ENCODE results near the gene CCDC171. TPM values are rescaled to one million over a fixed set of nuclear protein-coding genes. Genes with fewer than 3 reads are reported as not detected.

The CCDC171 gene
- 0.89 TPM for total RNA-seq (2013)
- polyA plus RNA-seq, result under 1 TPM; 0.08 to 0.17 (median 0.10) TPM
- 0.14 and 0.64 TPM in 2 replicates for polyA minus RNA-seq
- 0.66 to 7.2 (median 2.0) reads per million in 11 experiments for total RNA-seq

DNA sequence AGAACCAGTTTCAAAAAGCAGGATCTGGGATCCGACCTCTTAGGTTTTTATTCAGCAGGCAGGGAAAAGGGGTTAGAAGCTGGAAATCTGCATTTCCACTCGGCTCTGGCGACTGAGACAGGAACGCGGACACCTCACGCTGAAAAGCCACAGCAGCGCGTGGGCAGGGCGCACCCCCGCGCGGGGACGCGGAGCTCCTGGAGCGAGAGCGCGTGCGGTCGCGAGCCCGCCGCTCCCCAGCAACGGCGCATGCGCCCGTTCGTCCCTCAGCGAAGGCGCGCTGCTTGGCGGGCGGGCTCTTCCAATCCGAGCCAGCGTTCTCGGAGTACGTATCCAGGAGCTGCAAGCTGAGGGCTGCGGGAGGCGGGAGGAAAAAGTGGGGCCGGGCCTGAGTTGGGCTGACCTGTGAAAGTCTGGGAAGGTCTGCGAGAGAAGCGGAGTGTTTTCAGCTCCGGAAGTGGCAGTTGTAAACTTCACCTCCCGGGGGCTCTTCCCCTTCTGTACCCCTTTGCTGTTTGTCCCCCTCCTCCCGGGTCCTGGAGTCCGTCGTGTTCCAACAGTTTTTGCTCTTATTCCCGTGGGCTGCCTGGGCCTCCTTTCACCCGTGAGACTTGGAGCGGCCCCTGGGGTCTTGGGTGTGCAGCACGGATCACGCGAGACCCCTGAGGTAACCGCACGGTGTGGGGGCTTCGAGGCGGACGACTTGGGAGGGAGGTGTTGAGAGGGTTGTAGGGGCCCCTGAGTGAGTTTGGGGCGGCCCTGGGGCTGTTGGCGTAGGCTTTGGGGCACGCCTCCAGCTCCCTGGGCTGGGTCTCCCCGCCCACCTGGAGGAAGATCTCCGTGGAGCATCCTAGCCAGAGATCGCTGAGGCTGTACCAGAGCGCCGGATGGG is at the start of gene CCDC171:
Gene CCDC171 (plus strand): TSS at position 408 of the 892 bp plus-strand sequence. CDS start 11,046 bp downstream, outside the sequence.
- Mint-ChIP-seq H3K36me3 (no peaks in the 10 kb centered on the region), H3K27ac (peak within 1 kb of the TSS in 5 of 7 donors; percentile 53 to 88 (median 62)), H3K9me3 (peaks cover 0 to 4% (median 0%) of the 10 kb centered on the region in 7 donors), H3K4me3 (peak within 1 kb of the TSS; percentile 92 to 95), H3K27me3 (ENCODE audit: low read depth in 3 of 3) (peaks cover 1 to 13% (median 10%) of the 10 kb centered on the region in 3 donors), H3K4me1 (peaks cover 23% of the 10 kb centered on the region)
- Histone ChIP-seq H3K4me1 (ENCODE audit: control insufficient read depth in 1 of 2, insufficient read depth in 2 of 2, low read length in 2 of 2) (peaks cover 18 to 25% of the 10 kb centered on the region in 2 donors), H3K79me2 (ENCODE audit: insufficient read depth, low read length) (no peaks in the 10 kb centered on the region), H3K27me3 (ENCODE audit: control insufficient read depth in 2 of 2, insufficient read depth in 2 of 2, low read length in 2 of 2) (peaks cover 0 to 4% of the 10 kb centered on the region in 2 donors), H3K4me3 (replicated peaks in 1 of 3; ENCODE audit: low read depth in 2 of 3, low read length in 3 of 3) (peak within 1 kb of the TSS; percentile 68 to 87 (median 71)), H4K20me1 (ENCODE audit: insufficient read depth, low read length) (no peaks in the 10 kb centered on the region), H3K9me3 (replicated peaks in 1 of 2; ENCODE audit: control insufficient read depth in 1 of 2, insufficient read depth in 1 of 2, low read length in 2 of 2) (no peaks in the 10 kb centered on the region), H3K9ac (ENCODE audit: insufficient read depth, low read length, poor library complexity, severe bottlenecking) (peak within 1 kb of the TSS; percentile 58), H3K4me2 (replicated peaks; ENCODE audit: extremely low read depth, low read length, poor library complexity, severe bottlenecking) (peak within 1 kb of the TSS; percentile 100), H2AFZ (ENCODE audit: insufficient read depth, low read depth, low read length, poor library complexity, severe bottlenecking) (peak within 1 kb of the TSS; percentile 99), H3K36me3 (replicated peaks in 1 of 2; ENCODE audit: control insufficient read depth in 1 of 2, insufficient read depth in 2 of 2, low read length in 2 of 2) (no peaks in the 10 kb centered on the region), H3K27ac (ENCODE audit: low read depth in 1 of 2, low read length in 2 of 2) (peak within 1 kb of the TSS in 1 of 2 donors; percentile 56)
- TF ChIP-seq, protein P1, sequence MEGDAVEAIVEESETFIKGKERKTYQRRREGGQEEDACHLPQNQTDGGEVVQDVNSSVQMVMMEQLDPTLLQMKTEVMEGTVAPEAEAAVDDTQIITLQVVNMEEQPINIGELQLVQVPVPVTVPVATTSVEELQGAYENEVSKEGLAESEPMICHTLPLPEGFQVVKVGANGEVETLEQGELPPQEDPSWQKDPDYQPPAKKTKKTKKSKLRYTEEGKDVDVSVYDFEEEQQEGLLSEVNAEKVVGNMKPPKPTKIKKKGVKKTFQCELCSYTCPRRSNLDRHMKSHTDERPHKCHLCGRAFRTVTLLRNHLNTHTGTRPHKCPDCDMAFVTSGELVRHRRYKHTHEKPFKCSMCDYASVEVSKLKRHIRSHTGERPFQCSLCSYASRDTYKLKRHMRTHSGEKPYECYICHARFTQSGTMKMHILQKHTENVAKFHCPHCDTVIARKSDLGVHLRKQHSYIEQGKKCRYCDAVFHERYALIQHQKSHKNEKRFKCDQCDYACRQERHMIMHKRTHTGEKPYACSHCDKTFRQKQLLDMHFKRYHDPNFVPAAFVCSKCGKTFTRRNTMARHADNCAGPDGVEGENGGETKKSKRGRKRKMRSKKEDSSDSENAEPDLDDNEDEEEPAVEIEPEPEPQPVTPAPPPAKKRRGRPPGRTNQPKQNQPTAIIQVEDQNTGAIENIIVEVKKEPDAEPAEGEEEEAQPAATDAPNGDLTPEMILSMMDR (IDR thresholded peaks at IDR 0.05), result no peak
- peak; percentile 85 to 88 (median 85) for DNase-seq
- under 1% methylated on average over 61 of the region's 65 CpGs for WGBS (ENCODE audit: insufficient coverage)
- intact Hi-C loops (cut with micrococcal nuclease), result loop anchor here (5.0 to 10.0 kb wide), 2 partner anchors 41 to 62 kb away; partner anchors contain the start of gene PSIP1 (in 2 of the 2)

DNA sequence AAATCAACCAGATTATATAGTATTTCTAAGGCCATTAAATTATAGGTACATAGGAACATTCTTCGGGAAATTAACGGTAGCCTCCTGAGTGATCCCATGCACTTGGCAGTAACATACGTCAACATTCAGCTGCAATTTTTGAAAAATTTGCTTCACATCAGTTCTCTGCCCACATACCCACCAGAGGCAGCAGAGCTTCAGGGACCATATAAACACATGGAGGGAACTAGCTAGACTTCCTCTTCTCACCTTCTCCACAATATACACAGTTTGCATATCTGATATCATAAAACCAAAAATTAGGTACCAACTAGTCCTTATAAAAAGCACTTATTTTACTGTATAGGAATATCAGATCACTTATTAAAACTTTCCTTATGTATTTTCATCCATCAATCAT is 46.9 kb upstream of the CCDC171 start:
- Histone ChIP-seq H3K27me3 (ENCODE audit: control insufficient read depth in 2 of 2, insufficient read depth in 2 of 2, low read length in 2 of 2) (no peaks in the 10 kb centered on the region), H3K27ac (ENCODE audit: low read depth in 1 of 2, low read length in 2 of 2) (no peak overlapping the region), H3K4me1 (ENCODE audit: control insufficient read depth in 1 of 2, insufficient read depth in 2 of 2, low read length in 2 of 2) (peaks cover 3 to 10% of the 10 kb centered on the region in 2 donors), H2AFZ (ENCODE audit: insufficient read depth, low read depth, low read length, poor library complexity, severe bottlenecking) (no peak overlapping the region), H3K9me3 (replicated peaks in 1 of 2; ENCODE audit: control insufficient read depth in 1 of 2, insufficient read depth in 1 of 2, low read length in 2 of 2) (no peaks in the 10 kb centered on the region), H3K79me2 (ENCODE audit: insufficient read depth, low read length) (peaks cover 62% of the 10 kb centered on the region), H3K4me2 (replicated peaks; ENCODE audit: extremely low read depth, low read length, poor library complexity, severe bottlenecking) (no peak overlapping the region), H3K9ac (ENCODE audit: insufficient read depth, low read length, poor library complexity, severe bottlenecking) (no peak overlapping the region), H3K36me3 (replicated peaks in 1 of 2; ENCODE audit: control insufficient read depth in 1 of 2, insufficient read depth in 2 of 2, low read length in 2 of 2) (peaks cover 27 to 63% of the 10 kb centered on the region in 2 donors), H4K20me1 (ENCODE audit: insufficient read depth, low read length) (peaks cover 7% of the 10 kb centered on the region), H3K4me3 (replicated peaks in 1 of 3; ENCODE audit: low read depth in 2 of 3, low read length in 3 of 3) (no peak overlapping the region)
- intact Hi-C loops (cut with micrococcal nuclease), result loop anchor here in 1 of 2 donors (10.0 kb wide), 1 partner anchor 99 kb away; no protein-coding TSS in a partner anchor
- H3K4me3 Mint-ChIP-seq, result no peak overlapping the region
- peaks cover 16% of the 10 kb centered on the region for H3K4me1 Mint-ChIP-seq
- peaks cover 0 to 3% (median 0%) of the 10 kb centered on the region in 7 donors for H3K9me3 Mint-ChIP-seq
- DNase-seq, result peak in 2 of 3 donors; percentile 8 to 12
- no peak overlapping the region for H3K27ac Mint-ChIP-seq
- 35% methylated on average over 3 of the region's 3 CpGs for WGBS (ENCODE audit: insufficient coverage)
- H3K27me3 Mint-ChIP-seq (ENCODE audit: low read depth in 3 of 3), result no peaks in the 10 kb centered on the region
- TF ChIP-seq, protein P1 (IDR thresholded peaks at IDR 0.05), result peak; percentile 28
- H3K36me3 Mint-ChIP-seq, result peaks cover 42 to 48% of the 10 kb centered on the region in 2 donors

All from CD14-positive monocyte (primary cell).